Choroid plexus epithelial cell (primary cell): Measurements from ENCODE around the gene MEIOC.
A peak's percentile ranks its signal among the peaks of the same experiment; 100 is the strongest.
"Not testable (repeated sequence)": the region's sequence is repeated elsewhere in the genome, so short reads cannot be mapped to it uniquely, and the experiment has no call there.

Experiments used
- DNase-seq: peaks from one replicate; pipeline ENCODE4 v3.0.0-alpha.2; 2010; ENCODE audit warnings: low read depth
- H3K4me3 ChIP-seq: 2 replicates; pipeline ENCODE4 v1.5.1; 2011; ENCODE audit warnings: low read depth, mild to moderate bottlenecking, control low read depth, low read length, moderate library complexity
- CTCF ChIP-seq: conservative IDR thresholded peaks from 2 replicates; pipeline ENCODE4 v1.5.1; 2011; ENCODE audit warnings: low read depth, mild to moderate bottlenecking, control low read depth, inconsistent platforms, low read length, moderate library complexity

MEIOC gene

DNA sequence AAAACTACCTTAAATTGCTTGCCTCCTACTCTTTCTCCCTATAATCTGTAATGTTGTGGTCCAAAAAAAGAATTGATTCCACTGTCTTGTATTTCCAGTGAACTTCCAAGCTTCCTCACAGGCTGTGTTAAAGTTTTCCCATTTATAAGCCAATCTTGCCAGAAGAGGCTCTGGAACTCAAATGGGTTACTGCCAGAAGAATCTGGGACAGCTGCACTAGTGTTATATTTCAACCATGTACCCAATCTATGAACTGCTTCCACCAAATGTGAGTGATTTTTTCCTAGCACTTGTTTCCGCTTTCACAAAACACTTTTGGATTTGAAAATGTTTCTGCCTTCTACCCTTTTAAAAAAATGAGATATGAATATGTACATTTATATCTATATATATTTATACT lies 31.5 kb downstream of the MEIOC start:
- no peak for TF ChIP-seq CTCF
- H3K4me3 ChIP-seq = no peak overlapping the region
- no peak for DNase-seq

DNA sequence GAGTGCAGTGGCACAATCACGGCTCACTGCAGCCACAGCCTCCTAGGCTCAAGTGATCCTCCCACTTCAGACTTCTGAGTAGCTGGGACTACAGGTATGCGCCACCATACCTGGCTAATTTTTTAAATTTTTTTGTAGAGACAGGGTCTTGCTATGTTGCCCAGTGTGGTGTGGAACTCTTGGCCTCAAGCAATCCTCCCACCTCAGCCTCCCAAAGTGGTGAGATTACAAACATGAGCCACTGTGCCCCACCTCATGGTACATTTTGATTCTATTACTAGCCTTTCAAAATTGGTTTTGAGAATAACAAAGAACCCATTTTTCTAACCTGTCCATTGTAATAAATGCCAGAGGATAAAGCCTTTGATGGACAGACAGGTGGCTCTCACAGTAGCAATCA lies 31.9 kb downstream of the MEIOC start:
- no peak overlapping the region for H3K4me3 ChIP-seq
- TF ChIP-seq CTCF = no peak
- DNase-seq = no peak

DNA sequence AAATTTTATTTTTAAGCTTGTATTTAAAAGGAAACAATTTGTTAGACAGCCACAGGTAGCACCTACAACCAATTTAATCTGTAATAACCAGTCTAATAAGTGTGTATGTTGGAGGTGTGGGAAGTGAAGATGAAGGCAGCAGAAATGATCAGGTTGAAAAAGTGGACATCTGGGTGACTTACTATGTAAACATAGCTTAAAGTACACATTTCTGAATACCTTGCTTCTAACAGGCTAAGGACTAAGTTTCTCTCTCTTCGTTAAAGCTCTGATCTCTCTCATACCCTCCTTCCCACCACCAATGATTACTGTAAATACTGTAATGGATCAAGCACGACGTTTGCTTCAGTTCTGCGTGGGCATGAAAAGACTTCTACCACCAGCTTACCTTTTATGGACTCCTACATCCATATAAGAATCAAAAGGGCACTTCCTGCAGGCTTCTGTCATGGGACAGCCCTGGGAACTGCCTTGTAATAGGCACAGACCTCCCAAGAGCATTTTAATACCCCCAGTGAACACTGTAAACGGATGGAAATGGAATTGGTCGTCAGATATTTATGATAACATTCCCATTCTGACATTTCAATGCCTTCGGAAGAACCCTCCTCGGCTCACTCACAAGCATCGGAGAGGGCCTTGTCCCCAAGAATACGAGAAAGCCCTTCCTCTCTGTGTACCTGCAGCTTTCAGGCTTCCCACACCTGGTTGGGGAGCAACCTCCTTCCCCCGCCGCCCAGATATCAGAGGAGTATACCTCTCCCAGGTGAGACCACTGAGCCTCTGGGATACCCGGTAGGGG lies 32.6 kb downstream of the MEIOC start:
- H3K4me3 ChIP-seq = peak overlapping the region; percentile 98
- TF ChIP-seq CTCF = no peak
- DNase-seq = peak; percentile 5

GRCh38 chr17:44689477-44690217 lies 33.4 kb downstream of the MEIOC start, which contains the start of gene CCDC43:
Gene CCDC43, minus strand, starts transcription at chr17:44689776. Its CDS starts 23 bp downstream, at chr17:44689753.
- no peak for TF ChIP-seq CTCF

GRCh38 chr17:44690746-44691306 lies 34.6 kb downstream of the MEIOC start:
- H3K4me3 ChIP-seq = not testable (repeated sequence)
- TF ChIP-seq CTCF = peak; percentile 37
- DNase-seq = peak; percentile 47

More at GRCh38 chr17:44689477-44690217, 33.4 kb downstream of the MEIOC start, which contains the start of gene CCDC43:
- peak; percentile 97 for DNase-seq
- peak within 1 kb of the TSS; percentile 98 for H3K4me3 ChIP-seq

DNA sequence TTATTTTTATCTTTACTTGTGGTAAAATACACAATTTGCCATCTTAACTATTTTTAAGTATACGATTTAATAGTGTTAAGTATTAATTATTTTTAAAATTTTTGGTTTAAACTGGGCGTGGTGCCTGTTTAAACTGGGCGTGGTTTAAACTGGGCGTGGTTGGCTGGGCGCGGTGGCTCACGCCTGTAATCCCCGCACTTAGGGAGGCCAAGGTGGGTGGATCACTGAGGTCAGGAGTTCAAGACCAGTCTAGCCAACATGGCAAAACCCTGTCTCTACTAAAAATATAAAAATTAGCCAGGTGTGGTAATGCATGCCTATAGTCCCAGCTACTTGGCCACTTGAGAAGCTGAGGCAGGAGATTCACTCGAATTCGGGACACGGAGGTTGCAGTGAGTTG lies 37.3 kb downstream of the MEIOC start:
- no peak for DNase-seq
- no peak overlapping the region for H3K4me3 ChIP-seq
- TF ChIP-seq CTCF = no peak

DNA sequence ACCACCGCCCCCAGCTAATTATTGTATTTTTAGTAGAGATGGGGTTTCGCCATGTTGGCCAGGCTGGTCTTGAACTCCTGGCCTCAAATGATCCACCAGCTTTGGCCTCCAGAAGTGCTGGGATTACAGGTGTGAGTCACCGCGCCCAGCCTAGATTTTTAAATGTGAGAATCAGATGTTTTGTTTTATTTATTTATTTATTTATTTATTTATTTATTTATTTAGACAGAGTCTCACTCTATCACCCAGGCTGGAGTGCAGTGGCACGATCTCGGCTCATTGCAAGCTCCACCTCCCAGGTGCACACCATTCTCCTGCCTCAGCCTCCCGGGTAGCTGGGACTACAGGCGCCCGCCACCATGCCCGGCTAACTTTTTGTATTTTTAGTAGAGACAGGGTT lies 44.0 kb downstream of the MEIOC start:
- not testable (repeated sequence) for DNase-seq

More for the DNA sequence above, 44.0 kb downstream of the MEIOC start:
- not testable (repeated sequence) for H3K4me3 ChIP-seq
